ENCODE data around the gene OR1S1.

OR1S1 gene

GRCh38 chr11:58195939-58196338, 16.6 kb upstream of the OR1S1 start:
- Histone ChIP-seq H3K4me3 (no peak overlapping the region), H3K4me1 (no peaks in the 10 kb centered on the region), H3K9me3 (peaks cover 0 to 3% (median 0%) of the 10 kb centered on the region in 3 donors), H3K36me3 (no peaks in the 10 kb centered on the region), H3K27me3 (no peaks in the 10 kb centered on the region), H3K27ac (no peak overlapping the region)
- TF ChIP-seq CTCF (IDR thresholded peaks at IDR 0.05): no peak
- intact Hi-C loops (cut with DNase I; ENCODE audit: low total_unique reads): no loop called here
- DNase-seq: no peak

- Histone ChIP-seq H3K36me3 (no peaks in the 10 kb centered on the region), H3K27ac (no peak overlapping the region), H3K4me1 (no peaks in the 10 kb centered on the region), H3K4me3 (no peak overlapping the region), H3K27me3 (no peaks in the 10 kb centered on the region), H3K9me3 (peaks cover 0 to 3% (median 0%) of the 10 kb centered on the region in 3 donors)
- no peak for TF ChIP-seq CTCF (IDR thresholded peaks at IDR 0.05)
- DNase-seq: no peak
- intact Hi-C loops (cut with DNase I; ENCODE audit: low total_unique reads): no loop called here
These were observed 13.2 kb upstream of the OR1S1 start for GRCh38 chr11:58199271-58199670.

- TF ChIP-seq CTCF (IDR thresholded peaks at IDR 0.05): no peak
- no peaks in the 10 kb centered on the region for H3K27me3 ChIP-seq
- intact Hi-C loops (cut with DNase I; ENCODE audit: low total_unique reads): no loop called here
- no peaks in the 10 kb centered on the region for H3K36me3 ChIP-seq
- H3K27ac ChIP-seq: no peak within 1 kb of the TSS
- no peaks in the 10 kb centered on the region for H3K9me3 ChIP-seq
- H3K4me3 ChIP-seq: no peak within 1 kb of the TSS
- H3K4me1 ChIP-seq: no peaks in the 10 kb centered on the region
- no peak for DNase-seq
These were observed 8.5 kb upstream of the OR1S1 start, which contains the start of gene OR1S2 for GRCh38 chr11:58204042-58204441. Gene OR1S2, minus strand, starts transcription at chr11:58204142. Its CDS starts 0 bp downstream, at chr11:58204142.

- no peaks in the 10 kb centered on the region for H3K36me3 ChIP-seq
- H3K27ac ChIP-seq: no peak overlapping the region
- no peaks in the 10 kb centered on the region for H3K27me3 ChIP-seq
- intact Hi-C loops (cut with DNase I; ENCODE audit: low total_unique reads): no loop called here
- no peak for TF ChIP-seq CTCF (IDR thresholded peaks at IDR 0.05)
- no peak for DNase-seq
- H3K4me3 ChIP-seq: no peak overlapping the region
- H3K9me3 ChIP-seq: no peaks in the 10 kb centered on the region
- H3K4me1 ChIP-seq: no peaks in the 10 kb centered on the region
These were observed 4.0 kb downstream of the OR1S1 start for GRCh38 chr11:58216476-58216875.

GRCh38 chr11:58222721-58223120, 10.2 kb downstream of the OR1S1 start:
- Histone ChIP-seq H3K4me3 (no peak overlapping the region), H3K9me3 (no peaks in the 10 kb centered on the region), H3K27ac (no peak overlapping the region), H3K27me3 (no peaks in the 10 kb centered on the region), H3K4me1 (no peaks in the 10 kb centered on the region), H3K36me3 (no peaks in the 10 kb centered on the region)
- intact Hi-C loops (cut with DNase I; ENCODE audit: low total_unique reads): no loop called here
- no peak for TF ChIP-seq CTCF (IDR thresholded peaks at IDR 0.05)
- DNase-seq: no peak

All from tibial artery (tissue), 4 donors.